Measurements from ENCODE around the gene IRF9.

Gene IRF9

DNA sequence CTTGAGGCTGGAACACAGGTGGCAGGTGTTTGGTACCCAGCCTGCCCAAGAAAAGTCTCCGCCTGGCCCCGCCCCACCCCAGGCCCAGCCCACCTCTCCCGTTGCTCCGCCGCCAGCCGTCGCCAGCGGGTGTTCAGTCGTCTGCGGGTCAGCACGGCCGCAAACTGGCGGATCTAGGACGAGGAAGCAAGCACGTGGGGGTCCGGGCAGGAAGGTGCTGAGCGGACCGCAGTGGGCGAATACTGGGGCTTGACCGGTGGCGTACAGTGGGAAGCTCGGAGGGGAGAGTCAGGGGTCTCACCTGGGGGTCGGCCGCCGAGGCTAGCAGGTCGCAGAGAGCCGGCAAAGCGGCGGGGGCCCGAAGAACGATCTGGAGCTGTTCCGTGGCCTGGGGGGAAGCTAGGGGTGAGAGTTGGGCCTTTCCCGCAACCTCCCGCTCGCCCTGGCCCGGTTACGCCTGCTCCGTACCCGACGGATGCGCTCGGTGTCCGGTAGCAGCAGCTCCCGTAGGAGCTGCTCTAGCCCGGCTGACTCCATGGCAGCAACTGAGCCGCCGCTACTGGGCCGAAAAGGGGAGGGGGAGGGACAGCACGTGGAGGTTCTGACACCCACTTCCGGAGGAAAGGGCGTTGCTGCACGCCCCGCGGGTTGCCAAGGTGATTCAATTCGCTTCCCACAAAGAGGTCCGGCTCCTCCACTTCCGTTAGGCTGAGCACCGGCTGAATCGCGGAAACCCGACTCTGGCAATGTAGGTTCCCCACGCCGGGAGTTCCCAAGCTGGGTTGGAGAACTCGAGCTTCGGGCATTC is 27.4 kb downstream of the IRF9 start, which contains the start of gene IPO4:
TSS of gene IPO4 (minus strand) at position 566 of the 808 bp plus-strand sequence. CDS start at position 537, 29 bp downstream.
- Histone ChIP-seq H3K79me2 (no peaks in the 10 kb centered on the region), H3K27ac (peak within 1 kb of the TSS; percentile 73), H3K9ac (no peak within 1 kb of the TSS), H3K4me1 (peaks cover 11% of the 10 kb centered on the region), H3K36me3 (ENCODE audit: control insufficient read depth, insufficient read depth, low read length) (no peaks in the 10 kb centered on the region), H2AFZ (peak within 1 kb of the TSS; percentile 79), H3K4me3 (ENCODE audit: low read depth, low read length) (peak within 1 kb of the TSS; percentile 81), H3K27me3 (ENCODE audit: control insufficient read depth, insufficient read depth, low read length) (no peaks in the 10 kb centered on the region), H3K4me2 (ENCODE audit: low read length) (peak within 1 kb of the TSS; percentile 86), H3K9me3 (ENCODE audit: control insufficient read depth, low read length) (no peaks in the 10 kb centered on the region)
- TF ChIP-seq, protein P1, sequence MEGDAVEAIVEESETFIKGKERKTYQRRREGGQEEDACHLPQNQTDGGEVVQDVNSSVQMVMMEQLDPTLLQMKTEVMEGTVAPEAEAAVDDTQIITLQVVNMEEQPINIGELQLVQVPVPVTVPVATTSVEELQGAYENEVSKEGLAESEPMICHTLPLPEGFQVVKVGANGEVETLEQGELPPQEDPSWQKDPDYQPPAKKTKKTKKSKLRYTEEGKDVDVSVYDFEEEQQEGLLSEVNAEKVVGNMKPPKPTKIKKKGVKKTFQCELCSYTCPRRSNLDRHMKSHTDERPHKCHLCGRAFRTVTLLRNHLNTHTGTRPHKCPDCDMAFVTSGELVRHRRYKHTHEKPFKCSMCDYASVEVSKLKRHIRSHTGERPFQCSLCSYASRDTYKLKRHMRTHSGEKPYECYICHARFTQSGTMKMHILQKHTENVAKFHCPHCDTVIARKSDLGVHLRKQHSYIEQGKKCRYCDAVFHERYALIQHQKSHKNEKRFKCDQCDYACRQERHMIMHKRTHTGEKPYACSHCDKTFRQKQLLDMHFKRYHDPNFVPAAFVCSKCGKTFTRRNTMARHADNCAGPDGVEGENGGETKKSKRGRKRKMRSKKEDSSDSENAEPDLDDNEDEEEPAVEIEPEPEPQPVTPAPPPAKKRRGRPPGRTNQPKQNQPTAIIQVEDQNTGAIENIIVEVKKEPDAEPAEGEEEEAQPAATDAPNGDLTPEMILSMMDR (IDR thresholded peaks at IDR 0.05): no peak

DNA sequence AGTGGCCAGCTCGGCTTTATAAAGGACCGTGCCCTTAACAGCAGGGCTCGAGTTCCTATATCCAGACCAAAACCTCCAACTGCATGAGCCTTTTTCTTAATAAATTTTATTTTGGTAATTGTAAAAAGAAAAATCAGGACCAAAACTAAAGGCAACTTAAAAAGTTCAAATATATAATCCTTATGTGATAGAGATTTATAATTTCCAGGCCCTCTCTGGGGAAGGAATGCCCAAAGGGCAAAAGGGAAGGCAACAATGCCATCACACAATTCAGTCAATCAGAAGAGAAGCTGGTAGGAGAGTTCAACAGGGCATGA is 28.0 kb downstream of the IRF9 start:
- Histone ChIP-seq H3K79me2 (no peaks in the 10 kb centered on the region), H2AFZ (peak overlapping the region; percentile 79), H3K4me3 (ENCODE audit: low read depth, low read length) (peak overlapping the region; percentile 81), H3K36me3 (ENCODE audit: control insufficient read depth, insufficient read depth, low read length) (no peaks in the 10 kb centered on the region), H3K27me3 (ENCODE audit: control insufficient read depth, insufficient read depth, low read length) (no peaks in the 10 kb centered on the region), H3K9ac (no peak overlapping the region), H3K4me1 (peaks cover 11% of the 10 kb centered on the region), H3K27ac (peak overlapping the region; percentile 73), H3K4me2 (ENCODE audit: low read length) (peak overlapping the region; percentile 86), H3K9me3 (ENCODE audit: control insufficient read depth, low read length) (no peaks in the 10 kb centered on the region)
- TF ChIP-seq, protein P1 (IDR thresholded peaks at IDR 0.05): no peak

DNA sequence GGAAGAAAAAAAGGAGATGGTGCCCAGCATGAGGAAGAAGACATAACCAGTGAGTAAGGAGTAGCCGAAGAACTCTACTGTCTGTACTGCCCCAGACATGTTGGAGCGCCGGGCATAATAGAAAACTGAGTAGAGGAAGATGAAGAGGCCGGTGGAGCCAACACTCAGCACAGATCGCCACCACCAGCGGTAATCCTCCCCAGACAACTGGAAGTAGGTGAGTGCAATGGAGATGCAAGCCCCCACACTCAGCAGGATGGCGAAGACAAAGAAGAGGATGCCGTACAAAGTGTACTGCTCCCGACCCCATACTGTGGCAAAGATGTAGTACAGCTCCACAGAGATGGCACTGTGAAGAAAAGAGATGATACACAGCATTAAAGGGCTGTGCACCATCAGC is 28.4 kb downstream of the IRF9 start:
- no peak overlapping the region for H2AFZ ChIP-seq
- no peaks in the 10 kb centered on the region for H3K36me3 ChIP-seq (ENCODE audit: control insufficient read depth, insufficient read depth, low read length)
- H3K4me3 ChIP-seq (ENCODE audit: low read depth, low read length): peak overlapping the region; percentile 81
- no peak overlapping the region for H3K9ac ChIP-seq
- TF ChIP-seq, protein P1 (IDR thresholded peaks at IDR 0.05): no peak
- peaks cover 11% of the 10 kb centered on the region for H3K4me1 ChIP-seq
- no peaks in the 10 kb centered on the region for H3K27me3 ChIP-seq (ENCODE audit: control insufficient read depth, insufficient read depth, low read length)
- peak overlapping the region; percentile 73 for H3K27ac ChIP-seq
- H3K79me2 ChIP-seq: no peaks in the 10 kb centered on the region
- H3K9me3 ChIP-seq (ENCODE audit: control insufficient read depth, low read length): no peaks in the 10 kb centered on the region
- H3K4me2 ChIP-seq (ENCODE audit: low read length): no peak overlapping the region

DNA sequence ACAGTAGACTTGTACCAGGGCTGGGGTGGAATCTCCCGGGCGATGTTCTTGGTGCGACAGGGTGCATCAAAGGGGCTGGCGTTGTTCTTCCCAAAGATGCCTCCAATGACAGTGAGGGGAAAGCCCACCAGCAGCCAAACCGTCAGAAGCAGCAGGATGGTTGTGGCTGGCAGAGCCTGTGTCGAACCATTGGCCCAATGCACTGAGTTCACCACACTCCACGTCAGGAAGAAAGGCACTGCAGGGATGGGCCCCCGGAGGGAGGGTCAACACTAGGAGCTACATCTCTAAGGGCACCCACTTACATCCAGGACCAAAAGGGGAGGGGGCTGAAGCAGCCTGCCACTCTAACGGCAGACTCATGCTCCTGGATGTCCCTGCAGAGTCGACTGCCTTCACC is 29.4 kb downstream of the IRF9 start:
- TF ChIP-seq, protein P1 (IDR thresholded peaks at IDR 0.05): no peak
- Histone ChIP-seq H3K9me3 (ENCODE audit: control insufficient read depth, low read length) (no peaks in the 10 kb centered on the region), H3K27ac (no peak overlapping the region), H3K4me3 (ENCODE audit: low read depth, low read length) (no peak overlapping the region), H2AFZ (no peak overlapping the region), H3K9ac (no peak overlapping the region), H3K27me3 (ENCODE audit: control insufficient read depth, insufficient read depth, low read length) (no peaks in the 10 kb centered on the region), H3K4me1 (peaks cover 17% of the 10 kb centered on the region), H3K79me2 (peaks cover 4% of the 10 kb centered on the region), H3K4me2 (ENCODE audit: low read length) (no peak overlapping the region), H3K36me3 (ENCODE audit: control insufficient read depth, insufficient read depth, low read length) (no peaks in the 10 kb centered on the region)

DNA sequence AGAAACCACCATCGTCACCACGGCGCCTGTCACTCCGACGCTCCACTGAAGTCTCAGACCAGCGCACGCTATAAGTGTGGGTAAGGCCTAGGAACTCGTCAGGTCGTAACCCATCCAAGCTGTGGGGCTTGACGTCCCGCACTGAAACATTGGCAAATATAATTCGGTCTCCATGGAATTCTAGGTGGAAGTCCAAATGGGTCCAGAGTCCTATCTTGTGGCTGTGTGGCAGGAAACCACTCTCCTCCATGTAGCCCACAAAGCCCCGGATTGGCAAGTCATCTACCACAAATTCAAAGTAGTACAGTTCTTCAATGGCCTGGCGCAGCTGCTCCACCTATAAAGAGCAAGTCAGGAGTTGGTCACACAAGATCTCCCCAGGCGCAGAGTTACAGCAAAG is 31.9 kb downstream of the IRF9 start:
- Histone ChIP-seq H3K27ac (no peak overlapping the region), H3K9ac (no peak overlapping the region), H3K27me3 (ENCODE audit: control insufficient read depth, insufficient read depth, low read length) (no peaks in the 10 kb centered on the region), H3K4me3 (ENCODE audit: low read depth, low read length) (no peak overlapping the region), H2AFZ (no peak overlapping the region), H3K4me1 (peaks cover 12% of the 10 kb centered on the region), H3K4me2 (ENCODE audit: low read length) (no peak overlapping the region), H3K79me2 (peaks cover 13% of the 10 kb centered on the region), H3K36me3 (ENCODE audit: control insufficient read depth, insufficient read depth, low read length) (no peaks in the 10 kb centered on the region), H3K9me3 (ENCODE audit: control insufficient read depth, low read length) (no peaks in the 10 kb centered on the region)
- TF ChIP-seq, protein P1 (IDR thresholded peaks at IDR 0.05): no peak
